H9 (cell line): ENCODE measurements around the gene SRF. TPM values are rescaled to one million over a fixed set of nuclear protein-coding genes. Genes with fewer than 3 reads are reported as not detected.

Source experiments
- DNase-seq: peaks from one replicate; pipeline ENCODE4 v3.0.0-alpha.2; 2017
- H2AFZ ChIP-seq: one replicate; pipeline ENCODE4 v1.6.1; 2013; ENCODE audit warnings: mild to moderate bottlenecking, low read length, control low read depth, moderate library complexity
- H2AK5ac ChIP-seq: 2 replicates; pipeline ENCODE4 v1.6.1; 2013; ENCODE audit warnings: low read length, control low read depth, mixed read lengths; ENCODE audit not compliant: insufficient read length
- H2BK120ac ChIP-seq: one replicate; pipeline ENCODE4 v1.6.1; 2013; ENCODE audit warnings: low read depth, mild to moderate bottlenecking, low read length, control low read depth, inconsistent platforms; ENCODE audit not compliant: poor library complexity, severe bottlenecking
- H2BK12ac ChIP-seq: 2 replicates; pipeline ENCODE4 v1.6.1; 2013; ENCODE audit warnings: low read length, control low read depth, mixed read lengths, low read depth; ENCODE audit not compliant: insufficient read length
- H2BK15ac ChIP-seq: 2 replicates; pipeline ENCODE4 v1.6.1; 2013; ENCODE audit warnings: low read depth, low read length, control low read depth
- H2BK20ac ChIP-seq: one replicate; pipeline ENCODE4 v1.6.1; 2013; ENCODE audit warnings: low read depth, mild to moderate bottlenecking, low read length, control low read depth, inconsistent platforms; ENCODE audit not compliant: poor library complexity, severe bottlenecking
- H2BK5ac ChIP-seq: 2 replicates; pipeline ENCODE4 v1.6.1; 2013; ENCODE audit warnings: low read length, control low read depth, mixed read lengths; ENCODE audit not compliant: insufficient read length
- H3K14ac ChIP-seq: 2 replicates; pipeline ENCODE4 v1.6.1; 2013; ENCODE audit warnings: low read length, control low read depth; ENCODE audit not compliant: insufficient read depth
- H3K18ac ChIP-seq: 2 replicates; pipeline ENCODE4 v1.6.1; 2013; ENCODE audit warnings: low read depth, mild to moderate bottlenecking, mixed read lengths, low read length, control low read depth; ENCODE audit not compliant: insufficient read length
- H3K23ac ChIP-seq: 2 replicates; pipeline ENCODE4 v1.6.1; 2013; ENCODE audit warnings: low read length, control low read depth, mixed read lengths, low read depth; ENCODE audit not compliant: insufficient read length
- H3K23me2 ChIP-seq: 2 replicates; pipeline ENCODE4 v1.6.1; 2013; ENCODE audit warnings: low read depth, mild to moderate bottlenecking, mixed read lengths, low read length, control low read depth; ENCODE audit not compliant: insufficient read length, poor library complexity, severe bottlenecking
- H3K27ac ChIP-seq: 2 replicates; pipeline ENCODE4 v1.5.1; 2013; ENCODE audit warnings: low read length, control low read depth, mixed read lengths, low read depth; ENCODE audit not compliant: insufficient read length
- H3K27me3 ChIP-seq: 2 replicates; pipeline ENCODE4 v1.6.1; 2013; ENCODE audit warnings: low read length, control low read depth, inconsistent platforms; ENCODE audit not compliant: insufficient read depth
- H3K4ac ChIP-seq: 2 replicates; pipeline ENCODE4 v1.6.1; 2013; ENCODE audit warnings: low read depth, mild to moderate bottlenecking, control low read depth, inconsistent platforms, low read length, moderate library complexity
- H3K4me1 ChIP-seq: 2 replicates; pipeline ENCODE4 v1.6.1; 2013; ENCODE audit warnings: low read length, control low read depth, inconsistent platforms; ENCODE audit not compliant: insufficient read depth
- H3K4me2 ChIP-seq: 2 replicates; pipeline ENCODE4 v1.6.1; 2013; ENCODE audit warnings: low read length, control low read depth, mixed read lengths; ENCODE audit not compliant: insufficient read length, insufficient read depth
- H3K56ac ChIP-seq: 2 replicates; pipeline ENCODE4 v1.6.1; 2013; ENCODE audit warnings: low read depth, mild to moderate bottlenecking, mixed read lengths, low read length, control low read depth; ENCODE audit not compliant: insufficient read length
- H3K79me1 ChIP-seq: 2 replicates; pipeline ENCODE4 v1.6.1; 2013; ENCODE audit warnings: low read depth, mild to moderate bottlenecking, moderate library complexity, low read length, control low read depth, inconsistent platforms; ENCODE audit not compliant: insufficient read depth, poor library complexity, severe bottlenecking
- H3K79me2 ChIP-seq: 2 replicates; pipeline ENCODE4 v1.6.1; 2013; ENCODE audit warnings: low read length, control low read depth, inconsistent platforms; ENCODE audit not compliant: insufficient read depth
- H3K9ac ChIP-seq: 2 replicates; pipeline ENCODE4 v1.6.1; 2013; ENCODE audit warnings: low read length, control low read depth, mixed read lengths; ENCODE audit not compliant: insufficient read length; ENCODE audit errors: extremely low read depth
- H3K9me3 ChIP-seq: one replicate; pipeline ENCODE4 v1.6.1; 2013; ENCODE audit warnings: low read depth, low read length, inconsistent platforms; ENCODE audit not compliant: control insufficient read depth
- H3T11ph ChIP-seq: one replicate; pipeline ENCODE4 v1.6.1; 2013; ENCODE audit warnings: mild to moderate bottlenecking, low read length, control low read depth, inconsistent platforms
- H4K20me1 ChIP-seq: one replicate; pipeline ENCODE4 v1.6.1; 2013; ENCODE audit not compliant: control insufficient read depth, insufficient read length, insufficient read depth
- H4K5ac ChIP-seq: 2 replicates; pipeline ENCODE4 v1.6.1; 2013; ENCODE audit warnings: low read depth, mild to moderate bottlenecking, mixed read lengths, low read length, control low read depth; ENCODE audit not compliant: insufficient read length
- H4K8ac ChIP-seq: replicated peaks from 2 replicates; pipeline ENCODE4 v1.6.1; 2013; ENCODE audit warnings: low read length, control low read depth, mixed read lengths, low read depth; ENCODE audit not compliant: insufficient read length
- H4K91ac ChIP-seq: 2 replicates; pipeline ENCODE4 v1.6.1; 2013; ENCODE audit warnings: low read depth, mild to moderate bottlenecking, moderate library complexity, mixed read lengths, low read length, control low read depth; ENCODE audit not compliant: insufficient read length
- H3K27ac Mint-ChIP-seq, 3 experiments: 2 replicates in 2 of 3; 3 replicates in 1 of 3; pipeline ENCODE4 v1.8.0; 2020 to 2021; ENCODE audit warnings: mixed read lengths in 3 of 3, mild to moderate bottlenecking in 1 of 3, moderate library complexity in 1 of 3
- H3K27me3 Mint-ChIP-seq: 2 replicates; pipeline ENCODE4 v1.8.0; 2021; ENCODE audit warnings: low read depth, mild to moderate bottlenecking, moderate library complexity, mixed read lengths
- H3K36me3 Mint-ChIP-seq, 3 experiments: 2 replicates in 2 of 3; 3 replicates in 1 of 3; pipeline ENCODE4 v1.8.0; 2020 to 2021; ENCODE audit warnings: low read depth in 3 of 3, mixed read lengths in 3 of 3; ENCODE audit not compliant: insufficient read depth in 1 of 3
- H3K4me1 Mint-ChIP-seq, 2 experiments: 2 replicates each; pipeline ENCODE4 v1.8.0; 2020; ENCODE audit warnings: mixed read lengths in 2 of 2
- H3K4me3 Mint-ChIP-seq, 2 experiments: 2 replicates in 1 of 2; 3 replicates in 1 of 2; pipeline ENCODE4 v1.8.0; 2020 to 2021; ENCODE audit warnings: mild to moderate bottlenecking in 2 of 2, mixed read lengths in 2 of 2, moderate library complexity in 1 of 2
- H3K9me3 Mint-ChIP-seq, 2 experiments: 2 replicates in 1 of 2; 3 replicates in 1 of 2; pipeline ENCODE4 v1.8.0; 2020; ENCODE audit warnings: mild to moderate bottlenecking in 2 of 2, mixed read lengths in 2 of 2, moderate library complexity in 1 of 2
- WGBS: extraction: QIAGEN DNeasy Blood & Tissue Kit; methylation state at CpG from one replicate; pipeline ENCODE4 v1.1.7; 2013; ENCODE audit warnings: missing lambda C conversion rate, low lambda C conversion rate, mixed read lengths; ENCODE audit not compliant: insufficient read length; ENCODE audit errors: extremely low coverage; 5-methylcytosine and 5-hydroxymethylcytosine counted together
- total RNA-seq: library from RNA; stranded (reverse); gene quantifications from 2 replicates; pipeline ENCODE4 v1.2.1, GENCODE V29; 2021
- TF ChIP-seq, protein P1 (sequence below): fragments of 200-600 bp; sonication (generic); conservative IDR thresholded peaks from 3 replicates; pipeline ENCODE4 v1.8.0; 2021; ENCODE audit warnings: antibody characterized with exemption, mild to moderate bottlenecking

SRF gene
- total RNA-seq, 1 experiment from 2014 or later, result 57.5 TPM

DNA sequence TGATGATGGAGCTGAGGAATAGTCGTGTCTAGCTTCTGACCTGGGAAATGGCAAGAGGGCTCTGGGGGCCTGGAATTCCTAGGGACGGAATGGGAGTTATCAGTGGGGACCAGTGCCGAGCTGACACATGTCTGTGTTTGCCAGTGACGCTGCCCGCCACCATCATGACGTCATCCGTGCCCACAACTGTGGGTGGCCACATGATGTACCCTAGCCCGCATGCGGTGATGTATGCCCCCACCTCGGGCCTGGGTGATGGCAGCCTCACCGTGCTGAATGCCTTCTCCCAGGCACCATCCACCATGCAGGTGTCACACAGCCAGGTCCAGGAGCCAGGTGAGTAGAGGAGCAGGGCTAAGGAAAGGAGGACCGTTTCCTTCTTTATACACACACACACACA, 7.1 kb downstream of the SRF start:
- no peak for DNase-seq
- Histone ChIP-seq H3K18ac (no peak overlapping the region), H3K23me2 (peaks cover 14% of the 10 kb centered on the region), H2BK15ac (no peak overlapping the region), H3K4me2 (no peak overlapping the region), H2BK5ac (no peak overlapping the region), H3T11ph (no peak overlapping the region), H4K5ac (no peak overlapping the region), H3K9ac (no peak overlapping the region), H3K9me3 (no peaks in the 10 kb centered on the region), H3K4ac (no peak overlapping the region), H2AFZ (no peak overlapping the region), H2AK5ac (no peak overlapping the region), H2BK20ac (no peak overlapping the region), H3K27me3 (no peaks in the 10 kb centered on the region), H2BK12ac (no peak overlapping the region), H4K20me1 (no peaks in the 10 kb centered on the region), H2BK120ac (no peak overlapping the region), H3K79me2 (no peaks in the 10 kb centered on the region; the same call in 1 of the 2 replicates), H3K56ac (no peak overlapping the region), H3K79me1 (peaks cover 4% of the 10 kb centered on the region), H4K91ac (no peak overlapping the region), H3K14ac (no peak overlapping the region), H3K27ac (no peak overlapping the region), H3K4me1 (peaks cover 4% of the 10 kb centered on the region; the same call in 1 of the 2 replicates), H3K23ac (no peak overlapping the region), H4K8ac (no peak overlapping the region)
- Mint-ChIP-seq H3K9me3 (no peaks in the 10 kb centered on the region), H3K27me3 (no peaks in the 10 kb centered on the region), H3K36me3 (peaks cover 32 to 52% (median 50%) of the 10 kb centered on the region in 3 experiments; a peak in 6 of 7 replicates), H3K27ac (no peak overlapping the region), H3K4me1 (peaks cover 32 to 35% of the 10 kb centered on the region in 2 experiments), H3K4me3 (no peak overlapping the region)
- TF ChIP-seq, protein P1, sequence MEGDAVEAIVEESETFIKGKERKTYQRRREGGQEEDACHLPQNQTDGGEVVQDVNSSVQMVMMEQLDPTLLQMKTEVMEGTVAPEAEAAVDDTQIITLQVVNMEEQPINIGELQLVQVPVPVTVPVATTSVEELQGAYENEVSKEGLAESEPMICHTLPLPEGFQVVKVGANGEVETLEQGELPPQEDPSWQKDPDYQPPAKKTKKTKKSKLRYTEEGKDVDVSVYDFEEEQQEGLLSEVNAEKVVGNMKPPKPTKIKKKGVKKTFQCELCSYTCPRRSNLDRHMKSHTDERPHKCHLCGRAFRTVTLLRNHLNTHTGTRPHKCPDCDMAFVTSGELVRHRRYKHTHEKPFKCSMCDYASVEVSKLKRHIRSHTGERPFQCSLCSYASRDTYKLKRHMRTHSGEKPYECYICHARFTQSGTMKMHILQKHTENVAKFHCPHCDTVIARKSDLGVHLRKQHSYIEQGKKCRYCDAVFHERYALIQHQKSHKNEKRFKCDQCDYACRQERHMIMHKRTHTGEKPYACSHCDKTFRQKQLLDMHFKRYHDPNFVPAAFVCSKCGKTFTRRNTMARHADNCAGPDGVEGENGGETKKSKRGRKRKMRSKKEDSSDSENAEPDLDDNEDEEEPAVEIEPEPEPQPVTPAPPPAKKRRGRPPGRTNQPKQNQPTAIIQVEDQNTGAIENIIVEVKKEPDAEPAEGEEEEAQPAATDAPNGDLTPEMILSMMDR, result no peak
- no CpG with 5 or more reads among the region's 12 CpGs for WGBS
